NCI-H128 (cell line): Measurements from ENCODE around the gene CAMTA2.
"Not testable (repeated sequence)": the region's sequence is repeated elsewhere in the genome, so short reads cannot be mapped to it uniquely, and the experiment has no call there.

ENCODE experiments used
- DNase-seq: peaks from one replicate; lab custom pipeline; 2025; ENCODE audit not compliant: unreplicated experiment; lab: John Stamatoyannopoulos, UW

The CAMTA2 gene

GRCh38 chr17:4986951-4987766, at the start of gene CAMTA2:
Gene CAMTA2 (minus strand): TSS chr17:4987675. CDS start chr17:4986222, 1,453 bp downstream.
- DNase-seq, result no peak

GRCh38 chr17:5035315-5035714, 47.8 kb upstream of the CAMTA2 start, which contains the start of gene SLC52A1:
Gene SLC52A1 (minus strand): TSS chr17:5035426. CDS start chr17:5034606, 820 bp downstream.
- DNase-seq, result no peak

- DNase-seq, result no peak
These were observed 47.2 kb upstream of the CAMTA2 start for GRCh38 chr17:5034651-5035050.

- no peak for DNase-seq
These were observed 46.6 kb upstream of the CAMTA2 start for GRCh38 chr17:5034063-5034462.

- DNase-seq, result no peak
These were observed 46.0 kb upstream of the CAMTA2 start for GRCh38 chr17:5033352-5034015.

- DNase-seq, result no peak
These were observed 45.4 kb upstream of the CAMTA2 start for GRCh38 chr17:5032865-5033264.

- DNase-seq, result peak; percentile 24
These were observed 44.0 kb upstream of the CAMTA2 start for GRCh38 chr17:5031365-5032082.

- DNase-seq, result not testable (repeated sequence)
These were observed 42.7 kb upstream of the CAMTA2 start for GRCh38 chr17:5030168-5030567.

GRCh38 chr17:5027916-5028315, 40.4 kb upstream of the CAMTA2 start:
- DNase-seq, result no peak

- DNase-seq, result no peak
These were observed 39.8 kb upstream of the CAMTA2 start for GRCh38 chr17:5027299-5027698.

- DNase-seq, result no peak
These were observed 37.1 kb upstream of the CAMTA2 start for GRCh38 chr17:5024604-5025003.

- DNase-seq, result no peak
These were observed 36.2 kb upstream of the CAMTA2 start for GRCh38 chr17:5023588-5024147.

GRCh38 chr17:5022171-5022711, 34.8 kb upstream of the CAMTA2 start:
- no peak for DNase-seq

- DNase-seq, result no peak
These were observed 33.1 kb upstream of the CAMTA2 start for GRCh38 chr17:5020502-5021023.

GRCh38 chr17:5019475-5019956, 32.0 kb upstream of the CAMTA2 start:
- no peak for DNase-seq

- DNase-seq, result no peak
These were observed 26.9 kb upstream of the CAMTA2 start for GRCh38 chr17:5014357-5014756.

- DNase-seq, result no peak
These were observed 24.5 kb upstream of the CAMTA2 start for GRCh38 chr17:5011928-5012327.

GRCh38 chr17:5003214-5003867, 15.9 kb upstream of the CAMTA2 start:
- no peak for DNase-seq

- DNase-seq, result no peak
These were observed 14.8 kb upstream of the CAMTA2 start for GRCh38 chr17:5002121-5002788.

- DNase-seq, result no peak
These were observed 12.8 kb upstream of the CAMTA2 start for GRCh38 chr17:5000237-5000639.
